LNCaP clone FGC (cell line): Measurements from ENCODE around the gene LCN10.
"Not testable (repeated sequence)": the region's sequence is repeated elsewhere in the genome, so short reads cannot be mapped to it uniquely, and the experiment has no call there.

Experiments used
- DNase-seq: peaks from one replicate; pipeline ENCODE4 v3.0.0-alpha.2; 2011; ENCODE audit warnings: low read depth
- H3K4me3 ChIP-seq: 2 replicates; pipeline ENCODE4 v1.5.1; 2011; ENCODE audit warnings: mild to moderate bottlenecking, low read depth, low read length, control low read depth
- TF ChIP-seq, protein P1 (sequence below): IDR thresholded peaks from 2 replicates; pipeline ENCODE4 v1.5.1; 2012; ENCODE audit warnings: mild to moderate bottlenecking; ENCODE audit not compliant: control insufficient read depth, insufficient read depth; ENCODE audit errors: extremely low read depth

LCN10 gene

DNA sequence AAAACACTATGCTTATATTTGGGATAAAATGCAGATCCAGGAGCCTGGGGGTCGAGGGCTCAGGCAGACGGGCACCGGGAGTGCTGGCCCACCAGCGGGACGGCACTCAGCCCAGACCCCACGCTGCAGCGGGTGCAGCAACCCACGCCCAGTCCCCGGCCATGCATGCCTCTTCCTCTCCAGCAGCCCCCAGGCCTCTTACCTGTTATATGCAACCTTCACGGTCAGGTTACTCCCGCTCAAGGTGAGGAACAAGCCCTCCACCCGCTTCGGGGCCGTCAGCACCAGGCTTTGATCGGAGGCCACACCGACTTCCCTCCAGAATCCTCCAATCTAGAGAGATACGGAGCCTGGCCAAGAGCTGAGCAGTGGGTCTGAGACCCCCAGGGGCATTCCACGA, 14.1 kb upstream of the LCN10 start:
- TF ChIP-seq, protein P1, sequence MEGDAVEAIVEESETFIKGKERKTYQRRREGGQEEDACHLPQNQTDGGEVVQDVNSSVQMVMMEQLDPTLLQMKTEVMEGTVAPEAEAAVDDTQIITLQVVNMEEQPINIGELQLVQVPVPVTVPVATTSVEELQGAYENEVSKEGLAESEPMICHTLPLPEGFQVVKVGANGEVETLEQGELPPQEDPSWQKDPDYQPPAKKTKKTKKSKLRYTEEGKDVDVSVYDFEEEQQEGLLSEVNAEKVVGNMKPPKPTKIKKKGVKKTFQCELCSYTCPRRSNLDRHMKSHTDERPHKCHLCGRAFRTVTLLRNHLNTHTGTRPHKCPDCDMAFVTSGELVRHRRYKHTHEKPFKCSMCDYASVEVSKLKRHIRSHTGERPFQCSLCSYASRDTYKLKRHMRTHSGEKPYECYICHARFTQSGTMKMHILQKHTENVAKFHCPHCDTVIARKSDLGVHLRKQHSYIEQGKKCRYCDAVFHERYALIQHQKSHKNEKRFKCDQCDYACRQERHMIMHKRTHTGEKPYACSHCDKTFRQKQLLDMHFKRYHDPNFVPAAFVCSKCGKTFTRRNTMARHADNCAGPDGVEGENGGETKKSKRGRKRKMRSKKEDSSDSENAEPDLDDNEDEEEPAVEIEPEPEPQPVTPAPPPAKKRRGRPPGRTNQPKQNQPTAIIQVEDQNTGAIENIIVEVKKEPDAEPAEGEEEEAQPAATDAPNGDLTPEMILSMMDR: no peak
- DNase-seq: no peak
- H3K4me3 ChIP-seq: no peak overlapping the region

- H3K4me3 ChIP-seq: no peak overlapping the region
- DNase-seq: no peak
- TF ChIP-seq, protein P1: no peak
Observed at GRCh38 chr9:136756134-136756438, 13.3 kb upstream of the LCN10 start.

DNA sequence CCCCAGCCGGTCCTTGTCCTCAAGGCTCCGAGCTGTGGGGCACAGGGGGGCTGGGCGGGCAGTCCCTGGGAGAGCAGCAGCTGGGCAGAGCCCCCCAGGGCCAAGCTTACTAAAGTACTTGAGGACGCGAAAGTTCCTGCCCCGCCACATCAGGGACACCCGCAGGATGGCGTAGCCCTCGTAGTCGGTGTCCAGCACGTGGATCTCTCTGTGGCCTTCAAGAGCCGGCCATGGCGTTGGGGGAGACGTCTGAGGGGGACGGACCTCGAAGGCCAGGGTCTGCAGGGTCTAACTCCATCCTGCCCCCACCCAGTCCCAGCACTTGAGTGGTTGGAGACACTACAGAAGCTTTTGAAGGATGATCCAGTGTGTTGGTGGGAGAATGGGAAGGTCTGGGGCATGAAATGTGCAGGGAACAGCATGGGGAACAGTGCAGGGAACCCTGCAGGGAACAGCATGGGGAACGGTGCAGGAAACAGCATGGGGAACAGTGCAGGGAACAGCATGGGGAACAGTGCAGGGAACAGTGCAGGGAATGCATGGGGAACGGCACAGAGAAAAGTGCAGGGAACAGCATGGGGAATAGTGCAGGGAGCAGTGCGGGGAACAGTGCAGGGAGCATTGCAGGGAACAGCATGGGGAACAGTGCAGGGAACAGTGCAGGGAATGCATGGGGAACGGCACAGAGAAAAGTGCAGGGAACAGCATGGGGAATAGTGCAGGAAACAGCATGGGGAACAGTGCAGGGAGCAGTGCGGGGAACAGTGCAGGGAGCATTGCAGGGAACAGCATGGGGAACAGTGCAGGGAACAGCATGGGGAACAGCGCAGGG, 12.8 kb upstream of the LCN10 start:
- DNase-seq, H3K4me3 ChIP-seq: not testable (repeated sequence)

- no peak for DNase-seq
- TF ChIP-seq, protein P1: no peak
- no peak overlapping the region for H3K4me3 ChIP-seq
Observed at GRCh38 chr9:136754626-136755301, 12.0 kb upstream of the LCN10 start.

DNA sequence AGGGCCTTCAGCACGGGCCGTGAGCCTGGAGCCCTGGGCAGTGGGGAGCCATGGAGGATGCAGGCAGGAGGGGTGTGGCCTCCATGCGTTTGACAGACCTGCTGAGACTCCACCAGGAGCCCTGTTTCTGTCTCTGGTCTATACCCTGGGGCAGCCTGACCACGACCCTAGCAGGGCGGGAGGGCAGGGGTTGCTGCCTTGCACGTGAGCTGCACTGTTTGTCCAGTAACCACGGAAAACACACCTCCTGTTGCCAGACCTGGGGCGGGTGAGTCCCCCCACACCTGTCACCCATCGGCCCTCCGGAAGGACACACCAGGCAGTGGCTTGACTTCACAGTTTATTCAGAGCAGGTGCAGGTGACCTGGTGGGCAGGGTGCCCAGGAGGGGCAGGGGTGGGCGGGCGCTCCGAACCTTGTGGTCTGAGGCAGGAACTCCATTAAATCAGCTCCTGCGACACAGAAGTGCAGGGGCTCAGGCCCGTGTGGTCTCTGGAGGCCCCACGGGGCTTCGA, 11.4 kb upstream of the LCN10 start:
- DNase-seq: no peak
- TF ChIP-seq, protein P1: no peak
- H3K4me3 ChIP-seq: no peak overlapping the region

GRCh38 chr9:136753371-136754058, 10.8 kb upstream of the LCN10 start:
- H3K4me3 ChIP-seq: no peak overlapping the region
- TF ChIP-seq, protein P1: no peak
- no peak for DNase-seq

DNA sequence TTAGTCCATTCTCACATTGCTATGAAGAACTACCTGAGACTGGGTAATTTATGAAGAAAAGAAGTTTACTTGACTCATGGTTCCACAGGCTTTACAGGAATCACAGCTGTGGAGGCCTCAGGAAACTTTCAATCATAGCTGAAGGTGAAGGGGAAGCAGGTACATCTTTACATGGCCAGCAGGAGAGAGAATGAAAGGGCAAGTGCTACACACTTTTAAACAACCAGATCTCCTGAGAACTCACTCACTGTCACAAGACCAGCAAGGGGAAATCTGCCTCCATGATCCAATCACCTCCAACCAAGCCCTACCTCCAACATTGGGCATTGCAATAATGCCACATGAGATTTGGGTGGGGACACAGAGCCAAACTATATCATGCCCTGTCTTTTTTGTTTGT, 9.1 kb upstream of the LCN10 start:
- no peak for DNase-seq
- H3K4me3 ChIP-seq: no peak overlapping the region
- TF ChIP-seq, protein P1: no peak
